CD14-positive monocyte (primary cell): ENCODE data around the gene SYTL2. TPM values are rescaled to one million over a fixed set of nuclear protein-coding genes. Genes with fewer than 3 reads are reported as not detected.

Experiments
- DNase-seq, 3 donors: peaks; one replicate each; pipeline ENCODE4 v3.0.0-alpha.2; 2011 to 2022
- H2AFZ ChIP-seq: 2 replicates; pipeline ENCODE4 v1.6.0; 2012; ENCODE audit warnings: mild to moderate bottlenecking, low read depth, low read length, inconsistent platforms; ENCODE audit not compliant: insufficient read depth, poor library complexity, severe bottlenecking
- H3K27ac ChIP-seq, 2 donors: 1 replicate in 1 of 2; 2 replicates in 1 of 2; pipeline ENCODE4 v1.5.1; 2012 to 2013; ENCODE audit warnings: low read length in 2 of 2, control low read depth in 1 of 2, inconsistent platforms in 1 of 2, low read depth in 1 of 2, mild to moderate bottlenecking in 1 of 2
- H3K27me3 ChIP-seq, 2 donors: one replicate each; pipeline versions ENCODE4 v1.6.0 to v1.6.1; 2011 to 2013; ENCODE audit warnings: low read length in 2 of 2; ENCODE audit not compliant: control insufficient read depth in 2 of 2, insufficient read depth in 2 of 2
- H3K36me3 ChIP-seq, 2 donors: replicated peaks in 1 of 2; 1 replicate in 1 of 2; 2 replicates in 1 of 2; pipeline versions ENCODE4 v1.5.1 to v1.6.1; 2012 to 2013; ENCODE audit warnings: low read length in 2 of 2, control low read depth in 1 of 2, inconsistent platforms in 1 of 2, mild to moderate bottlenecking in 1 of 2; ENCODE audit not compliant: insufficient read depth in 2 of 2, control insufficient read depth in 1 of 2
- H3K4me1 ChIP-seq, 2 donors: 1 replicate in 1 of 2; 2 replicates in 1 of 2; pipeline versions ENCODE4 v1.5.1 to v1.6.1; 2012 to 2013; ENCODE audit warnings: low read length in 2 of 2, control low read depth in 1 of 2, inconsistent platforms in 1 of 2, mild to moderate bottlenecking in 1 of 2, moderate library complexity in 1 of 2; ENCODE audit not compliant: insufficient read depth in 2 of 2, control insufficient read depth in 1 of 2
- H3K4me2 ChIP-seq: replicated peaks from 2 replicates; pipeline ENCODE3; 2012; ENCODE audit warnings: low read length, moderate library complexity, mild to moderate bottlenecking; ENCODE audit not compliant: poor library complexity, severe bottlenecking; ENCODE audit errors: extremely low read depth
- H3K4me3 ChIP-seq, 3 experiments: fragments of 200-600 bp in 1 of 3; sonication (generic) in 1 of 3; replicated peaks in 1 of 3; 1 replicate in 2 of 3; 2 replicates in 1 of 3; pipeline ENCODE4 v1.5.1; 2011 to 2013; ENCODE audit warnings: low read length in 3 of 3, mild to moderate bottlenecking in 3 of 3, control low read depth in 2 of 3, low read depth in 2 of 3, inconsistent platforms in 1 of 3, moderate library complexity in 1 of 3
- H3K79me2 ChIP-seq: 2 replicates; pipeline ENCODE4 v1.6.0; 2012; ENCODE audit warnings: mild to moderate bottlenecking, control low read depth, inconsistent platforms, low read length, moderate library complexity; ENCODE audit not compliant: insufficient read depth
- H3K9ac ChIP-seq: 2 replicates; pipeline ENCODE4 v1.6.0; 2017; ENCODE audit warnings: low read length, mild to moderate bottlenecking; ENCODE audit not compliant: insufficient read depth, poor library complexity, severe bottlenecking
- H3K9me3 ChIP-seq, 2 donors: replicated peaks in 1 of 2; 1 replicate in 1 of 2; 2 replicates in 1 of 2; pipeline versions ENCODE4 v1.5.1 to v1.6.1; 2012 to 2013; ENCODE audit warnings: low read length in 2 of 2, control low read depth in 1 of 2; ENCODE audit not compliant: control insufficient read depth in 1 of 2, insufficient read depth in 1 of 2
- H4K20me1 ChIP-seq: 2 replicates; pipeline ENCODE4 v1.6.0; 2012; ENCODE audit warnings: mild to moderate bottlenecking, low read length, control low read depth, moderate library complexity; ENCODE audit not compliant: insufficient read depth
- H3K27ac Mint-ChIP-seq, 7 donors: one replicate each; pipeline ENCODE4 v1.8.0; 2020; ENCODE audit warnings: mild to moderate bottlenecking in 7 of 7, mixed read lengths in 7 of 7, moderate library complexity in 6 of 7, inconsistent platforms in 2 of 7
- H3K27me3 Mint-ChIP-seq, 3 donors: one replicate each; pipeline ENCODE4 v1.8.0; 2021 to 2022; ENCODE audit warnings: low read depth in 3 of 3, mild to moderate bottlenecking in 3 of 3, mixed read lengths in 3 of 3, moderate library complexity in 3 of 3, inconsistent platforms in 1 of 3
- H3K36me3 Mint-ChIP-seq, 2 donors: one replicate each; pipeline ENCODE4 v1.8.0; 2020; ENCODE audit warnings: mixed read lengths in 2 of 2, inconsistent platforms in 1 of 2, mild to moderate bottlenecking in 1 of 2
- H3K4me1 Mint-ChIP-seq: one replicate; pipeline ENCODE4 v1.8.0; 2020; ENCODE audit warnings: mild to moderate bottlenecking, mixed read lengths
- H3K4me3 Mint-ChIP-seq, 2 donors: one replicate each; pipeline ENCODE4 v1.8.0; 2020; ENCODE audit warnings: mild to moderate bottlenecking in 2 of 2, mixed read lengths in 2 of 2, moderate library complexity in 1 of 2
- H3K9me3 Mint-ChIP-seq, 7 donors: one replicate each; pipeline ENCODE4 v1.8.0; 2020 to 2022; ENCODE audit warnings: mixed read lengths in 7 of 7, mild to moderate bottlenecking in 6 of 7, moderate library complexity in 6 of 7, inconsistent platforms in 2 of 7
- CTCF ChIP-seq: fragments of 200-600 bp; IDR thresholded peaks from one replicate; pipeline ENCODE4 v1.8.0; 2022; ENCODE audit warnings: antibody characterized with exemption, mild to moderate bottlenecking
- WGBS: methylation state at CpG from one replicate; pipeline ENCODE4 v1.1.5; 2013; ENCODE audit warnings: missing lambda C conversion rate; ENCODE audit not compliant: insufficient coverage; 5-methylcytosine and 5-hydroxymethylcytosine counted together
- intact Hi-C, 2 donors: fragments of 100-400 bp; cut with micrococcal nuclease; formaldehyde crosslinking; loops; one replicate each; pipeline versions ENCODE4 v1.15.0 to v1.15.1; 2023
- polyA plus RNA-seq, 3 donors: library from polyadenylated mRNA; depleted of rRNA in 1 of 3; unstranded in 2 of 3; stranded (reverse) in 1 of 3; fragments of 300-500 nt in 2 of 3; fragments of >200 nt in 1 of 3; fragmentation: Illumina TruSeq in 2 of 3; gene quantifications; 1 replicate in 2 of 3; 2 replicates in 1 of 3; pipeline ENCODE4 v1.2.3, GENCODE V29; 2012 to 2021

The SYTL2 gene
- polyA plus RNA-seq, 3 donors = 0.30 to 0.48 (median 0.34) TPM

- H3K9ac ChIP-seq = no peak overlapping the region
- H3K4me2 ChIP-seq = peak overlapping the region; percentile 93
- peaks cover 46% of the 10 kb centered on the region for H3K79me2 ChIP-seq
- H3K27me3 ChIP-seq = no peaks in the 10 kb centered on the region
- DNase-seq = no peak
- H3K4me1 Mint-ChIP-seq = peaks cover 25% of the 10 kb centered on the region
- H3K27ac ChIP-seq = no peak overlapping the region
- H3K36me3 ChIP-seq = peaks cover 3 to 4% of the 10 kb centered on the region in 2 donors
- H3K27ac Mint-ChIP-seq = no peak overlapping the region
- WGBS = no CpG with 5 or more reads among the region's 5 CpGs
- no peak for TF ChIP-seq CTCF
- H3K9me3 ChIP-seq = no peaks in the 10 kb centered on the region
- H3K4me3 ChIP-seq = peak overlapping the region in 1 of 3 experiments; percentile 94
- peaks cover 7 to 8% of the 10 kb centered on the region in 2 donors for H3K36me3 Mint-ChIP-seq
- H3K4me1 ChIP-seq = peaks cover 17 to 32% of the 10 kb centered on the region in 2 donors
- H3K4me3 Mint-ChIP-seq = no peak overlapping the region
- H3K9me3 Mint-ChIP-seq = peaks cover 0 to 2% (median 0%) of the 10 kb centered on the region in 7 donors
- H2AFZ ChIP-seq = peak overlapping the region; percentile 92
- intact Hi-C loops = loop anchor here in 1 of 2 donors (10.0 kb wide), 1 partner anchor 579 kb away; the partner anchor contains the start of gene EED
- peaks cover 31% of the 10 kb centered on the region for H4K20me1 ChIP-seq
- H3K27me3 Mint-ChIP-seq = peaks cover 0 to 2% (median 0%) of the 10 kb centered on the region in 3 donors
Measured at GRCh38 chr11:85665733-85666132, 145.2 kb downstream of the SYTL2 start.

DNA sequence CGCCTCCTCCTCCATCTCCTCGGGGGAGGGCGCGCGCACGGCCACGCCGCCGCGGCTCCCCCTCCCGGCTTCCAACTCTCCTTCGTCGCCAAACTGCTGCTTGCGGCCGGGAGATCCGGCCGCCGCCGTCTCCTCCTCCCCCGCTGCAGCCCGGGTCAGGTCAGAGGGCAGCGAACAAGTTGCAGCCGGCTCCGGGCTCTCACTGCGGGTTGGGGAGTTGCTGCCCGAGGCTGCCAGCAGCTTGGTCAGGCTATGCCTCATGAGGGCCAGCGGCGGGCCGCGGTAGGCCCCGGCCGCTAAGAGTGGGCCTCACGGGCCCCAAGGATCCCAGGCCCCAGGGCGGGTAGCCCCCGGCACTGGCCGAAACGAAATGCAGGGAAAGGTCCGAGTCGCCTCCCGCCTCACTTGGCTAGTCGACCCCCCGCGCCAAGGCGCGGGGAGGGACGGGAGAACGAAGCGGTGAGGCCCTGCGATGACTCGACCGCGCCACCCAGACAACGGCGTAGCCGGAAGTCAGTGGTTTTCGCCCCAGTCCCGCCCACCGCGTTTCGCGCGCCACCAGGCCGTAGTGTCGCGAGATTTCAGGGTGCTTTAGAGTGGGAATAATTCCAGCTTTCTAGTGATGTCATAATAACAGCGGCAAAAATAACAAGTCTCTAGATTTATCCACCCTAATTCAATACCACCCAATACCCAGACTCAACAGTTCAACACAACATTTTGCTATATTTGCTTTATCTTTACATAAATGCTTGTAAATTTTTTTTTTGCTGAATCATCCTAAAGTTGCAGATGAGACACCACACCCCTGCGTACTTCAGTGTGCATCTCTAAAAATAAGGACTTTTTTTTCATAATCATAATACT, 146.1 kb downstream of the SYTL2 start, which contains the start of gene CREBZF:
Gene CREBZF (minus strand): TSS at position 515 of the 867 bp plus-strand sequence. CDS start 254 bp downstream, at position 261.
- H3K79me2 ChIP-seq = peaks cover 54% of the 10 kb centered on the region
- H2AFZ ChIP-seq = peak within 1 kb of the TSS; percentile 92
- peaks cover 17 to 32% of the 10 kb centered on the region in 2 donors for H3K4me1 ChIP-seq
- H3K36me3 ChIP-seq = peaks cover 11 to 13% of the 10 kb centered on the region in 2 donors
- Mint-ChIP-seq H3K4me3 (peak within 1 kb of the TSS; percentile 98 to 100), H3K36me3 (peaks cover 16% of the 10 kb centered on the region in 2 donors), H3K9me3 (peaks cover 0 to 2% (median 0%) of the 10 kb centered on the region in 7 donors), H3K27ac (peak within 1 kb of the TSS; percentile 97 to 99 (median 98)), H3K27me3 (peaks cover 0 to 2% (median 0%) of the 10 kb centered on the region in 3 donors), H3K4me1 (peaks cover 28% of the 10 kb centered on the region)
- 0% methylated on average over 55 of the region's 67 CpGs for WGBS
- peaks cover 39% of the 10 kb centered on the region for H4K20me1 ChIP-seq
- intact Hi-C loops = loop anchor here (1.0 to 10.0 kb wide), 3 partner anchors 10 to 580 kb away; partner anchors contain the start of genes DLG2 (in 2 of the 2), TMEM126B (in 2 of the 2) and EED (in 1 of the 2)
- peak within 1 kb of the TSS; percentile 93 for H3K4me2 ChIP-seq
- TF ChIP-seq CTCF = no peak
- no peaks in the 10 kb centered on the region for H3K9me3 ChIP-seq
- H3K4me3 ChIP-seq = peak within 1 kb of the TSS; percentile 56 to 94 (median 78)
- H3K9ac ChIP-seq = peak within 1 kb of the TSS; percentile 98
- peak; percentile 93 to 94 (median 94) for DNase-seq
- peak within 1 kb of the TSS; percentile 86 to 97 for H3K27ac ChIP-seq
- no peaks in the 10 kb centered on the region for H3K27me3 ChIP-seq
